GM21619 (cell line): Measurements from ENCODE around the gene PDSS1.
"Not testable (repeated sequence)": the region's sequence is repeated elsewhere in the genome, so short reads cannot be mapped to it uniquely, and the experiment has no call there.

Experiments used
- ATAC-seq: cut with Tn5 transposase; IDR thresholded peaks from one replicate; pipeline ENCODE4 v1.9.1; 2021; ENCODE audit not compliant: unreplicated experiment

Gene PDSS1

GRCh38 chr10:26697163-26697921, at the start of gene PDSS1:
Gene PDSS1 (plus strand): TSS chr10:26697701. CDS start chr10:26697712, 11 bp downstream.
- ATAC-seq, result peak; percentile 79

GRCh38 chr10:26648245-26648636, 49.3 kb upstream of the PDSS1 start:
- ATAC-seq, result not testable (repeated sequence)

GRCh38 chr10:26650406-26650805, 47.1 kb upstream of the PDSS1 start:
- no peak for ATAC-seq

GRCh38 chr10:26651476-26651875, 46.0 kb upstream of the PDSS1 start:
- ATAC-seq, result not testable (repeated sequence)

- no peak for ATAC-seq
These were observed 44.5 kb upstream of the PDSS1 start for GRCh38 chr10:26653004-26653403.

- ATAC-seq, result no peak
These were observed 41.8 kb upstream of the PDSS1 start for GRCh38 chr10:26655746-26656145.

GRCh38 chr10:26662864-26663263, 34.6 kb upstream of the PDSS1 start:
- ATAC-seq, result no peak

- no peak for ATAC-seq
These were observed 32.1 kb upstream of the PDSS1 start for GRCh38 chr10:26665080-26666048.

- no peak for ATAC-seq
These were observed 21.6 kb upstream of the PDSS1 start for GRCh38 chr10:26675873-26676257.

- ATAC-seq, result no peak
These were observed 17.9 kb upstream of the PDSS1 start for GRCh38 chr10:26679588-26679987.

- ATAC-seq, result no peak
These were observed 16.4 kb upstream of the PDSS1 start for GRCh38 chr10:26681076-26681475.

- not testable (repeated sequence) for ATAC-seq
These were observed 15.5 kb upstream of the PDSS1 start for GRCh38 chr10:26681971-26682370.

GRCh38 chr10:26682931-26683330, 14.6 kb upstream of the PDSS1 start:
- ATAC-seq, result no peak

- peak; percentile 94 for ATAC-seq
These were observed 12.7 kb upstream of the PDSS1 start for GRCh38 chr10:26684667-26685264.

- ATAC-seq, result no peak
These were observed 12.1 kb upstream of the PDSS1 start for GRCh38 chr10:26685441-26685840.

- ATAC-seq, result no peak
These were observed 8.1 kb upstream of the PDSS1 start for GRCh38 chr10:26689399-26689798.

GRCh38 chr10:26690731-26691475, 6.6 kb upstream of the PDSS1 start:
- no peak for ATAC-seq

- not testable (repeated sequence) for ATAC-seq
These were observed 3.0 kb upstream of the PDSS1 start for GRCh38 chr10:26694536-26694935.

GRCh38 chr10:26696786-26697162, 727 bp upstream of the PDSS1 start:
- peak; percentile 2 for ATAC-seq

GRCh38 chr10:26697922-26698608, 564 bp downstream of the PDSS1 start:
- no peak for ATAC-seq
